Airway epithelial cell (primary cell): ENCODE results near the gene C1QTNF1. TPM values are rescaled to one million over a fixed set of nuclear protein-coding genes. Genes with fewer than 3 reads are reported as not detected.

Experiments
- total RNA-seq: library from RNA; depleted of rRNA; stranded (reverse); fragments of >200 nt; gene quantifications from 2 replicates; pipeline ENCODE4 v1.2.3, GENCODE V29; 2015

The C1QTNF1 gene, protein sequence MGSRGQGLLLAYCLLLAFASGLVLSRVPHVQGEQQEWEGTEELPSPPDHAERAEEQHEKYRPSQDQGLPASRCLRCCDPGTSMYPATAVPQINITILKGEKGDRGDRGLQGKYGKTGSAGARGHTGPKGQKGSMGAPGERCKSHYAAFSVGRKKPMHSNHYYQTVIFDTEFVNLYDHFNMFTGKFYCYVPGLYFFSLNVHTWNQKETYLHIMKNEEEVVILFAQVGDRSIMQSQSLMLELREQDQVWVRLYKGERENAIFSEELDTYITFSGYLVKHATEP
- total RNA-seq = 0.46 and 0.99 TPM in 2 replicates

GRCh38 chr17:79023886-79024771, at the start of gene C1QTNF1:
Gene C1QTNF1 (plus strand): TSS chr17:79024169. CDS start chr17:79043969, 19,800 bp downstream.

GRCh38 chr17:78979780-78980623, 44.0 kb upstream of the C1QTNF1 start, which contains the start of gene LGALS3BP:
Gene LGALS3BP (minus strand): TSS chr17:78979923. CDS start chr17:78977191, 2,732 bp downstream.

GRCh38 chr17:79009397-79010303, 14.3 kb upstream of the C1QTNF1 start, which contains the start of gene CANT1:
Gene CANT1 (minus strand): TSS chr17:79009764. CDS start chr17:78997622, 12,142 bp downstream.

DNA sequence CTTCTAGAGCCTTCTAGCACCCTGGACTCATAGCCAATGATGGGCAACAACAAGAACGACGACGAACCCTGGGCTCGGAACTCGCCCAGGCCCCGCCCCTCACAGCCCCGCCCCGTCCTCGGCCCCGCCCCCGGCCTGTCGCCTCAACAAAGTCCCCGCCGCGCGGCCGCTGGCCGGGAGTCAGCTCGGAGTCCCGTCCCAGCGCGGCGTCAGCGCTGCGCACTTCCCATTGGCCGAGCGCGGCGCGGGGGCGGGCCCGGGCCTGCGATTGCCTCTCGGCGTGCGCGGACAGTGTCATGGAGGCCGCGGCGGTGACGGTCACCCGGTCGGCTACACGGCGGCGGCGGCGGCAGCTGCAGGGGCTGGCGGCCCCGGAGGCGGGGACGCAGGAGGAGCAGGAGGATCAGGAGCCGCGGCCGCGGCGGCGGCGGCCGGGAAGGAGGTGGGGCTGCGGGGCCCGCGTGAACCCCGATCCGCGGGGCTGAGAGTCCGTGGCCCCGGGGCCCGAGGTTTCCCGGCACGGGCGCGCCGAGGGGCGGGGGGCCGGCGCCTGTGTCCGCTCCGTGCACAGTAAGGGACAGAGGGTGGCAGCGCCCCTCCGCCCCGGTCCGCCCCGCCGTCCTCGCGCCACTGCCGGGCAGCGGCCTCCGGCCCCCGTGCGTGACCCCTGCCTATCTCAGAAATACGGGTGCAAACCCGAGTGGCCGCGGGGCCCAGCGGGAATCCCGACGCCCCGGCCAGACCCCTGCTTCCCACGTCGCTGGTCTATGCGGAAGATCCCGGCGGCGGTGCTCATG, 50.9 kb downstream of the C1QTNF1 start, which contains the start of gene ENGASE:
Gene ENGASE (plus strand): TSS at position 176 of the 797 bp plus-strand sequence. CDS start 121 bp downstream, at position 297.

Other genes starting within 250 kb of the C1QTNF1 start
- 31.5 and 41.9 TPM in 2 replicates for gene CYTH1, start 241.9 kb upstream of the C1QTNF1 start, total RNA-seq
- gene USP36, start 183.4 kb upstream of the C1QTNF1 start, total RNA-seq = 12.9 and 17.2 TPM in 2 replicates
- not detected in 2 replicates for gene CEP295NL, start 121.0 kb upstream of the C1QTNF1 start, total RNA-seq
- gene TIMP2, start 98.8 kb upstream of the C1QTNF1 start, total RNA-seq = 6.2 and 9.9 TPM in 2 replicates
- gene LGALS3BP, start 44.2 kb upstream of the C1QTNF1 start, total RNA-seq = 247 and 265 TPM in 2 replicates
- 52.5 and 69.6 TPM in 2 replicates for gene CANT1, start 14.4 kb upstream of the C1QTNF1 start, total RNA-seq
- gene ENGASE, start 50.7 kb downstream of the C1QTNF1 start, total RNA-seq = 5.2 and 7.2 TPM in 2 replicates